ENCODE measurements around the gene PTH1R.

DNA sequence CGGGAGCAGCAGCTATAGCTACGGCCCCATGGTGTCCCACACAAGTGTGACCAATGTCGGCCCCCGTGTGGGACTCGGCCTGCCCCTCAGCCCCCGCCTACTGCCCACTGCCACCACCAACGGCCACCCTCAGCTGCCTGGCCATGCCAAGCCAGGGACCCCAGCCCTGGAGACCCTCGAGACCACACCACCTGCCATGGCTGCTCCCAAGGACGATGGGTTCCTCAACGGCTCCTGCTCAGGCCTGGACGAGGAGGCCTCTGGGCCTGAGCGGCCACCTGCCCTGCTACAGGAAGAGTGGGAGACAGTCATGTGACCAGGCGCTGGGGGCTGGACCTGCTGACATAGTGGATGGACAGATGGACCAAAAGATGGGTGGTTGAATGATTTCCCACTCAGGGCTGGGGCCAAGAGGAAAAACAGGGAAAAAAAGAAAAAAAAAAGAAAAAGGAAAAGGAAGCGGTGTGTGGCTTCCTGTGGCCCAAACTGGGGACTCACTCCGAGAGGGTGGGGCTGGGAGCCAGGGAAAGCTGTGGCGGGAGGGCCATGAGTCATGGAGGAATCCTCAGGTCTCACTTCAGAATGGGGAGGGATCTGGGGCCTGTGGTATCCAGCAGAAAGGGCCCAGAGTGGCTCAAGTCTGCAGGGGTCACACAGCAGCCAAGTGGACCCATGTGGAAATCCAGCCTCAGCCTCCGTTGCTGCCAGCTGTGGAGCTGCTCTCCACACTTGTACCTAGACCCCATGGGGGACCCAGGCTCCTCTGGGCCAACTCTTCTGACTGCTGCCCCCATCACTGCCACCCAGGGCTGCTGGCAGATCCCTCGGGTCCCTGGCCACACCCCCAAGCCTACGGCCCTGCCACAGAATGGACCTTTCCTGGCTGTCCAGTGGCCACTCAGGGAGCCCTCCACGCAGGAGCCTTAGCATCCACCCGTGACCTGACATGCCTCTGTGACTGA is 26.1 kb downstream of the PTH1R start:
- TF ChIP-seq, protein P1, sequence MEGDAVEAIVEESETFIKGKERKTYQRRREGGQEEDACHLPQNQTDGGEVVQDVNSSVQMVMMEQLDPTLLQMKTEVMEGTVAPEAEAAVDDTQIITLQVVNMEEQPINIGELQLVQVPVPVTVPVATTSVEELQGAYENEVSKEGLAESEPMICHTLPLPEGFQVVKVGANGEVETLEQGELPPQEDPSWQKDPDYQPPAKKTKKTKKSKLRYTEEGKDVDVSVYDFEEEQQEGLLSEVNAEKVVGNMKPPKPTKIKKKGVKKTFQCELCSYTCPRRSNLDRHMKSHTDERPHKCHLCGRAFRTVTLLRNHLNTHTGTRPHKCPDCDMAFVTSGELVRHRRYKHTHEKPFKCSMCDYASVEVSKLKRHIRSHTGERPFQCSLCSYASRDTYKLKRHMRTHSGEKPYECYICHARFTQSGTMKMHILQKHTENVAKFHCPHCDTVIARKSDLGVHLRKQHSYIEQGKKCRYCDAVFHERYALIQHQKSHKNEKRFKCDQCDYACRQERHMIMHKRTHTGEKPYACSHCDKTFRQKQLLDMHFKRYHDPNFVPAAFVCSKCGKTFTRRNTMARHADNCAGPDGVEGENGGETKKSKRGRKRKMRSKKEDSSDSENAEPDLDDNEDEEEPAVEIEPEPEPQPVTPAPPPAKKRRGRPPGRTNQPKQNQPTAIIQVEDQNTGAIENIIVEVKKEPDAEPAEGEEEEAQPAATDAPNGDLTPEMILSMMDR (IDR thresholded peaks at IDR 0.05): no peak
- no peak for TF ChIP-seq POLR2AphosphoS5 (IDR thresholded peaks at IDR 0.05)

Data from gastroesophageal sphincter (tissue), 3 donors.